Vagina (tissue), 2 donors: ENCODE data around the gene ATP1A3. TPM values are rescaled to one million over a fixed set of nuclear protein-coding genes. Genes with fewer than 3 reads are reported as not detected.
"Not testable (repeated sequence)": the region's sequence is repeated elsewhere in the genome, so short reads cannot be mapped to it uniquely, and the experiment has no call there.

ENCODE experiments used
- DNase-seq, 2 donors: peaks; one replicate each; pipeline ENCODE4 v3.0.0-alpha.2; 2017; ENCODE audit errors: extremely low spot score in 2 of 2
- H3K27ac ChIP-seq: fragments of 200-600 bp; sonication (generic); one replicate; pipeline ENCODE4 v1.5.1; 2019
- H3K27me3 ChIP-seq: fragments of 200-600 bp; sonication (generic); one replicate; pipeline ENCODE4 v1.5.1; 2019
- H3K36me3 ChIP-seq, 2 donors: fragments of 200-600 bp; sonication (generic); one replicate each; pipeline ENCODE4 v1.5.1; 2017 to 2019
- H3K4me1 ChIP-seq: fragments of 200-600 bp; sonication (generic); one replicate; pipeline ENCODE4 v1.5.1; 2019
- H3K4me3 ChIP-seq, 2 donors: fragments of 200-600 bp; sonication (generic); 1 replicate in 1 of 2; 2 replicates in 1 of 2; pipeline ENCODE4 v1.5.1; 2016 to 2019
- H3K9me3 ChIP-seq: fragments of 200-600 bp; sonication (generic); one replicate; pipeline ENCODE4 v1.5.1; 2019
- CTCF ChIP-seq, 3 experiments: fragments of 450-650 bp in 2 of 3; fragments of 200-600 bp in 1 of 3; sonication (generic) in 1 of 3; IDR thresholded peaks; one replicate each; pipeline ENCODE4 v1.5.1; 2017 to 2019; ENCODE audit warnings: antibody characterized with exemption in 3 of 3, mild to moderate bottlenecking in 2 of 3, moderate library complexity in 2 of 3
- POLR2A ChIP-seq, 2 donors: fragments of 450-650 bp; IDR thresholded peaks; one replicate each; pipeline ENCODE4 v1.6.1; 2017; ENCODE audit warnings: antibody characterized with exemption in 2 of 2, mild to moderate bottlenecking in 2 of 2, moderate library complexity in 2 of 2
- POLR2AphosphoS5 ChIP-seq, 2 donors: sonication (generic); formaldehyde crosslinking; IDR thresholded peaks; one replicate each; pipeline ENCODE4 v1.9.0; 2017; ENCODE audit warnings: antibody characterized with exemption in 2 of 2, mild to moderate bottlenecking in 2 of 2, low read depth in 1 of 2; ENCODE audit not compliant: insufficient read depth in 1 of 2
- intact Hi-C: fragments of 100-400 bp; cut with DNase I; formaldehyde crosslinking; loops from one replicate; pipeline ENCODE4 v1.15.1; 2023
- total RNA-seq: library from RNA; depleted of rRNA; stranded (reverse); fragments of >200 nt; gene quantifications from one replicate; pipeline ENCODE4 v1.2.3, GENCODE V29; 2016

Gene ATP1A3
- total RNA-seq, 1 donor from 2014 or later: 4.7 TPM

GRCh38 chr19:42022616-42023015, 28.6 kb upstream of the ATP1A3 start:
- intact Hi-C loops: no loop called here
- no peak overlapping the region for H3K4me3 ChIP-seq
- no peak for TF ChIP-seq POLR2A (IDR thresholded peaks at IDR 0.05)
- TF ChIP-seq CTCF (IDR thresholded peaks at IDR 0.05): no peak
- TF ChIP-seq POLR2AphosphoS5 (IDR thresholded peaks at IDR 0.05; ENCODE audit: insufficient read depth in 1 of 2, low read depth in 1 of 2): no peak
- no peaks in the 10 kb centered on the region for H3K4me1 ChIP-seq
- H3K36me3 ChIP-seq: no peaks in the 10 kb centered on the region
- no peaks in the 10 kb centered on the region for H3K27me3 ChIP-seq
- no peak for DNase-seq
- H3K27ac ChIP-seq: no peak overlapping the region
- H3K9me3 ChIP-seq: no peaks in the 10 kb centered on the region

- H3K4me3 ChIP-seq: no peak overlapping the region
- no peak overlapping the region for H3K27ac ChIP-seq
- intact Hi-C loops: no loop called here
- H3K9me3 ChIP-seq: no peaks in the 10 kb centered on the region
- no peaks in the 10 kb centered on the region for H3K4me1 ChIP-seq
- TF ChIP-seq POLR2AphosphoS5 (IDR thresholded peaks at IDR 0.05; ENCODE audit: insufficient read depth in 1 of 2, low read depth in 1 of 2) (no peak), CTCF (IDR thresholded peaks at IDR 0.05) (no peak), POLR2A (IDR thresholded peaks at IDR 0.05) (no peak)
- DNase-seq: no peak
- H3K27me3 ChIP-seq: no peaks in the 10 kb centered on the region
- no peaks in the 10 kb centered on the region for H3K36me3 ChIP-seq
These were observed 27.2 kb upstream of the ATP1A3 start for GRCh38 chr19:42021185-42021584.

- Histone ChIP-seq H3K4me1 (no peaks in the 10 kb centered on the region), H3K36me3 (no peaks in the 10 kb centered on the region), H3K9me3 (no peaks in the 10 kb centered on the region), H3K27me3 (no peaks in the 10 kb centered on the region), H3K27ac (no peak overlapping the region), H3K4me3 (no peak overlapping the region)
- TF ChIP-seq POLR2AphosphoS5 (IDR thresholded peaks at IDR 0.05; ENCODE audit: insufficient read depth in 1 of 2, low read depth in 1 of 2) (no peak), POLR2A (IDR thresholded peaks at IDR 0.05) (no peak)
- no peak for DNase-seq
- intact Hi-C loops: no loop called here
These were observed 24.6 kb upstream of the ATP1A3 start for GRCh38 chr19:42018503-42019193.

- no peak for DNase-seq
- Histone ChIP-seq H3K4me3 (no peak overlapping the region), H3K36me3 (no peaks in the 10 kb centered on the region), H3K4me1 (no peaks in the 10 kb centered on the region), H3K27ac (no peak overlapping the region), H3K27me3 (no peaks in the 10 kb centered on the region), H3K9me3 (no peaks in the 10 kb centered on the region)
- intact Hi-C loops: no loop called here
- no peak for TF ChIP-seq POLR2A (IDR thresholded peaks at IDR 0.05)
- no peak for TF ChIP-seq CTCF (IDR thresholded peaks at IDR 0.05)
- TF ChIP-seq POLR2AphosphoS5 (IDR thresholded peaks at IDR 0.05; ENCODE audit: insufficient read depth in 1 of 2, low read depth in 1 of 2): no peak
These were observed 23.0 kb upstream of the ATP1A3 start for GRCh38 chr19:42017040-42017439.

- DNase-seq, H3K27ac ChIP-seq, H3K4me3 ChIP-seq, intact Hi-C loops, H3K9me3 ChIP-seq, H3K36me3 ChIP-seq, H3K27me3 ChIP-seq, H3K4me1 ChIP-seq: not testable (repeated sequence)
These were observed 18.7 kb upstream of the ATP1A3 start for GRCh38 chr19:42012747-42013146.

GRCh38 chr19:42010245-42011126, 16.5 kb upstream of the ATP1A3 start:
- no peak for DNase-seq
- TF ChIP-seq POLR2AphosphoS5 (IDR thresholded peaks at IDR 0.05; ENCODE audit: insufficient read depth in 1 of 2, low read depth in 1 of 2) (no peak), POLR2A (IDR thresholded peaks at IDR 0.05) (no peak), CTCF (IDR thresholded peaks at IDR 0.05) (no peak)
- no peaks in the 10 kb centered on the region for H3K9me3 ChIP-seq
- H3K27ac ChIP-seq: no peak overlapping the region
- no peaks in the 10 kb centered on the region for H3K27me3 ChIP-seq
- no peaks in the 10 kb centered on the region for H3K36me3 ChIP-seq
- intact Hi-C loops: no loop called here
- H3K4me1 ChIP-seq: no peaks in the 10 kb centered on the region
- H3K4me3 ChIP-seq: no peak overlapping the region
